Endometrial microvascular endothelial cells (primary cell): ENCODE data around the gene ATP5PF. TPM values are rescaled to one million over a fixed set of nuclear protein-coding genes. Genes with fewer than 3 reads are reported as not detected.
"Not testable (repeated sequence)": the region's sequence is repeated elsewhere in the genome, so short reads cannot be mapped to it uniquely, and the experiment has no call there.

Experiments
- in situ Hi-C: cut with HindIII; loops from 2 replicates; pipeline ENCODE4 v1.10.0; 2017; ENCODE audit warnings: low sequenced_read_pairs, low pct_unique_long_range_greater_than_20kb; ENCODE audit errors: inconsistent ontology term
- total RNA-seq: library from RNA; depleted of rRNA; stranded (reverse); fragments of >200 nt; gene quantifications from one replicate; pipeline ENCODE4 v1.2.3, GENCODE V29; 2015; ENCODE audit errors: inconsistent ontology term

ATP5PF gene
- total RNA-seq = 170 TPM

- in situ Hi-C loops = no loop called here
These were observed at the start of gene ATP5PF, which contains the start of gene GABPA for GRCh38 chr21:25734904-25735645. Gene ATP5PF, minus strand, starts transcription at chr21:25734904. Its CDS starts 5,110 bp downstream, at chr21:25729794. Gene GABPA, plus strand, starts transcription at chr21:25734972. Its CDS starts 6,627 bp downstream, at chr21:25741599.

- in situ Hi-C loops = not testable (repeated sequence)
These were observed 43.6 kb upstream of the ATP5PF start for GRCh38 chr21:25778126-25778875.

- in situ Hi-C loops = no loop called here
These were observed 41.7 kb upstream of the ATP5PF start for GRCh38 chr21:25776440-25776839.

- in situ Hi-C loops = no loop called here
These were observed 38.0 kb upstream of the ATP5PF start for GRCh38 chr21:25772686-25773085.

GRCh38 chr21:25767921-25768320, 33.2 kb upstream of the ATP5PF start:
- in situ Hi-C loops = no loop called here

- in situ Hi-C loops = no loop called here
These were observed 29.4 kb upstream of the ATP5PF start for GRCh38 chr21:25764065-25764464.

- in situ Hi-C loops = no loop called here
These were observed 26.0 kb upstream of the ATP5PF start for GRCh38 chr21:25760677-25761076.

GRCh38 chr21:25760061-25760460, 25.4 kb upstream of the ATP5PF start:
- in situ Hi-C loops = no loop called here

- in situ Hi-C loops = no loop called here
These were observed 24.9 kb upstream of the ATP5PF start for GRCh38 chr21:25759573-25759972.

- in situ Hi-C loops = no loop called here
These were observed 22.8 kb upstream of the ATP5PF start for GRCh38 chr21:25757531-25757930.

GRCh38 chr21:25756190-25756932, 21.7 kb upstream of the ATP5PF start:
- in situ Hi-C loops = no loop called here

GRCh38 chr21:25752416-25752815, 17.7 kb upstream of the ATP5PF start:
- in situ Hi-C loops = no loop called here

- in situ Hi-C loops = no loop called here
These were observed 15.4 kb upstream of the ATP5PF start for GRCh38 chr21:25750085-25750484.

GRCh38 chr21:25744854-25745253, 10.2 kb upstream of the ATP5PF start:
- in situ Hi-C loops = no loop called here

GRCh38 chr21:25742900-25743299, 8.2 kb upstream of the ATP5PF start:
- in situ Hi-C loops = no loop called here

GRCh38 chr21:25737421-25737820, 2.7 kb upstream of the ATP5PF start:
- in situ Hi-C loops = no loop called here

GRCh38 chr21:25735646-25736597, 1.2 kb upstream of the ATP5PF start:
- in situ Hi-C loops = no loop called here

- in situ Hi-C loops = no loop called here
These were observed 125 bp downstream of the ATP5PF start for GRCh38 chr21:25734654-25734903.
